A549 (cell line): ENCODE measurements around the gene IZUMO2.
"Not testable (repeated sequence)": the region's sequence is repeated elsewhere in the genome, so short reads cannot be mapped to it uniquely, and the experiment has no call there.

Experiments used
- CBX2 ChIP-seq: fragments of 200-600 bp; sonication (generic); IDR thresholded peaks from 2 replicates; pipeline ENCODE4 v1.6.1; 2016; ENCODE audit warnings: low read depth, mild to moderate bottlenecking, borderline replicate concordance
- CBX8 ChIP-seq: fragments of 200-600 bp; sonication (generic); IDR thresholded peaks from 2 replicates; pipeline ENCODE4 v1.6.1; 2016
- CEBPB ChIP-seq, 2 experiments: fragments of >200 bp in 1 of 2; sonication (Bioruptor Twin) in 1 of 2; formaldehyde crosslinking in 1 of 2; IDR thresholded peaks; 2 replicates each; pipeline ENCODE4 v1.6.1; 2012 to 2016
- JUNB ChIP-seq: fragments of >200 bp; sonication (Bioruptor Twin); formaldehyde crosslinking; IDR thresholded peaks from 2 replicates; pipeline ENCODE4 v1.6.1; 2016
- MAZ ChIP-seq: fragments of 150-350 bp; IDR thresholded peaks from 2 replicates; pipeline ENCODE4 v1.6.1; 2014; ENCODE audit warnings: antibody characterized with exemption, low read depth, low read length, borderline replicate concordance
- PHF8 ChIP-seq: fragments of 200-600 bp; sonication (generic); IDR thresholded peaks from 2 replicates; pipeline ENCODE4 v1.6.1; 2016; ENCODE audit warnings: low read depth, mild to moderate bottlenecking, antibody characterized with exemption, moderate library complexity, borderline replicate concordance
- POLR2A ChIP-seq: IDR thresholded peaks from 2 replicates; pipeline ENCODE4 v1.6.1; 2012; ENCODE audit warnings: mild to moderate bottlenecking, low read length
- RAD21 ChIP-seq, 2 experiments: fragments of >200 bp in 1 of 2; sonication (Bioruptor Twin) in 1 of 2; formaldehyde crosslinking in 1 of 2; IDR thresholded peaks in 1 of 2; conservative IDR thresholded peaks in 1 of 2; 2 replicates in 1 of 2; 3 replicates in 1 of 2; pipeline ENCODE4 v1.6.1; 2012 to 2018; ENCODE audit warnings: inconsistent platforms in 1 of 2
- RCOR1 ChIP-seq: fragments of 150-350 bp; IDR thresholded peaks from 2 replicates; pipeline ENCODE4 v1.6.1; 2014; ENCODE audit warnings: antibody characterized with exemption, low read length, low read depth
- SMC3 ChIP-seq: fragments of >200 bp; sonication (Bioruptor Twin); formaldehyde crosslinking; IDR thresholded peaks from 3 replicates; pipeline ENCODE4 v1.6.1; 2018; ENCODE audit warnings: inconsistent platforms
- TF ChIP-seq, protein P1 (sequence below): IDR thresholded peaks from 2 replicates; pipeline ENCODE4 v1.6.1; 2012
- TF ChIP-seq, protein P2 (sequence below): fragments of >200 bp; sonication (Bioruptor Twin); formaldehyde crosslinking; IDR thresholded peaks from 3 replicates; pipeline ENCODE4 v1.5.1; 2016
- TF ChIP-seq, protein P3 (sequence below): IDR thresholded peaks from 2 replicates; pipeline ENCODE4 v1.6.1; 2012

DNA sequence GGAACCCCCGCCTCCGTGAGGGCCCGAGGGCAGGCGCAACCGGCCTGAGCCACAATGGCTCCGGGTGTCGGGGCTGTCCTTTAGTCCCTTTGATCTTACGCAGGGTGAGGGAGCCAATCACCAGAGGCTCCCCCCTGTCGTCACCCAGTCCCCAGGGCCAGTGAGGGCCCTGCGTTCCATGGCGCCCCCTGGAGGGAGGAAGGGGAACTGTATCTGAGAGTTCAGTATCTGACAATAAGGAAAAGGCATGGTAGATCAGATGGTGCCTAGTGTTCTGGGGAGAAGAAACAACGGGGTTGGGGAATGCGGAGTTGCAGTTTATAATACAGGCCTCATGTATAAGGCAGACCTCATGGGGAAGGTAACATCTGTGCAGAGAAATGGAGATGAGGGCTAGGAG is 59.1 kb downstream of the IZUMO2 start:
- not testable (repeated sequence) for TF ChIP-seq CBX2; SMC3; JUNB; RCOR1; CBX8; RAD21 (conservative IDR thresholded peaks at IDR 0.05 in 1 of 2, IDR thresholded peaks at IDR 0.05 in 1 of 2); POLR2A; MAZ; CEBPB (IDR thresholded peaks at IDR 0.05); PHF8
- TF ChIP-seq, protein P1, sequence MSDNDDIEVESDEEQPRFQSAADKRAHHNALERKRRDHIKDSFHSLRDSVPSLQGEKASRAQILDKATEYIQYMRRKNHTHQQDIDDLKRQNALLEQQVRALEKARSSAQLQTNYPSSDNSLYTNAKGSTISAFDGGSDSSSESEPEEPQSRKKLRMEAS: not testable (repeated sequence)
- TF ChIP-seq, protein P2, sequence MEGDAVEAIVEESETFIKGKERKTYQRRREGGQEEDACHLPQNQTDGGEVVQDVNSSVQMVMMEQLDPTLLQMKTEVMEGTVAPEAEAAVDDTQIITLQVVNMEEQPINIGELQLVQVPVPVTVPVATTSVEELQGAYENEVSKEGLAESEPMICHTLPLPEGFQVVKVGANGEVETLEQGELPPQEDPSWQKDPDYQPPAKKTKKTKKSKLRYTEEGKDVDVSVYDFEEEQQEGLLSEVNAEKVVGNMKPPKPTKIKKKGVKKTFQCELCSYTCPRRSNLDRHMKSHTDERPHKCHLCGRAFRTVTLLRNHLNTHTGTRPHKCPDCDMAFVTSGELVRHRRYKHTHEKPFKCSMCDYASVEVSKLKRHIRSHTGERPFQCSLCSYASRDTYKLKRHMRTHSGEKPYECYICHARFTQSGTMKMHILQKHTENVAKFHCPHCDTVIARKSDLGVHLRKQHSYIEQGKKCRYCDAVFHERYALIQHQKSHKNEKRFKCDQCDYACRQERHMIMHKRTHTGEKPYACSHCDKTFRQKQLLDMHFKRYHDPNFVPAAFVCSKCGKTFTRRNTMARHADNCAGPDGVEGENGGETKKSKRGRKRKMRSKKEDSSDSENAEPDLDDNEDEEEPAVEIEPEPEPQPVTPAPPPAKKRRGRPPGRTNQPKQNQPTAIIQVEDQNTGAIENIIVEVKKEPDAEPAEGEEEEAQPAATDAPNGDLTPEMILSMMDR: not testable (repeated sequence)
- TF ChIP-seq, protein P3, sequence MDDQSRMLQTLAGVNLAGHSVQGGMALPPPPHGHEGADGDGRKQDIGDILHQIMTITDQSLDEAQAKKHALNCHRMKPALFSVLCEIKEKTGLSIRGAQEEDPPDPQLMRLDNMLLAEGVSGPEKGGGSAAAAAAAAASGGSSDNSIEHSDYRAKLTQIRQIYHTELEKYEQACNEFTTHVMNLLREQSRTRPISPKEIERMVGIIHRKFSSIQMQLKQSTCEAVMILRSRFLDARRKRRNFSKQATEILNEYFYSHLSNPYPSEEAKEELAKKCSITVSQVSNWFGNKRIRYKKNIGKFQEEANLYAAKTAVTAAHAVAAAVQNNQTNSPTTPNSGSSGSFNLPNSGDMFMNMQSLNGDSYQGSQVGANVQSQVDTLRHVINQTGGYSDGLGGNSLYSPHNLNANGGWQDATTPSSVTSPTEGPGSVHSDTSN: not testable (repeated sequence)
